PC-9 (cell line): ENCODE data around the gene ESPL1.

Experiments used
- EZH2 ChIP-seq: fragments of 200-600 bp; sonication (generic); IDR thresholded peaks from 2 replicates; pipeline ENCODE4 v1.8.0; 2017; ENCODE audit warnings: antibody characterized with exemption, low read depth
- TF ChIP-seq, protein P1 (sequence below): fragments of 200-600 bp; sonication (generic); conservative IDR thresholded peaks from 2 replicates; pipeline ENCODE4 v1.6.1; 2017; ENCODE audit warnings: mixed run types, antibody characterized with exemption, mild to moderate bottlenecking, moderate library complexity

DNA sequence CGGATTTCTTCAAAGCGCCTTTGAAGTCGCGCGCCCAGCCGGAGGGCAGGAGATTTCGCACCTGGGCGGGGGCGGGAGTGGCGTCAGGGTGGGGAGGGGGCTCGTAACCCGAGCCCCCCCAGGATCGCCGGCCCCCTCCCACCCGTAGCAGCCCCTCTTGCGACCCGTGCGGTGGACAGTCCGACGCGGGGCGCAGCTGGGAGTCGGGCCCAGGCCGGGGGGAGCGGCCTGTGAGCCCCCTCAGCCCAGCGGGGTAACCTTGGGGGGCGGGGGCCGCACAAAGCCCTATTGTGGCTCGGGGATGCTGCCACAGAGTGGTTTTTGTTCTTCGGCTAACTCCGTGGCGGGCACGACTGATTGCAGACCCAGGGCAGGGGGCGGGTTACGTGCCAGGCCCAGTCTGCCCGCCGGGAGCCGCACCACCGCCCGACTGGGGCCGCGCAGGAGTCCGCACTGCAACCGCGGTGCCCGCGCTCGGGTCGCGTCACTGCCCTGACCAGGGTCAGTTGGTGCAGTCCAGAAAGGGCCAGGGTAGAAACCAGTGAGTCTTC lies 57.5 kb downstream of the ESPL1 start:
- TF ChIP-seq, protein P1, sequence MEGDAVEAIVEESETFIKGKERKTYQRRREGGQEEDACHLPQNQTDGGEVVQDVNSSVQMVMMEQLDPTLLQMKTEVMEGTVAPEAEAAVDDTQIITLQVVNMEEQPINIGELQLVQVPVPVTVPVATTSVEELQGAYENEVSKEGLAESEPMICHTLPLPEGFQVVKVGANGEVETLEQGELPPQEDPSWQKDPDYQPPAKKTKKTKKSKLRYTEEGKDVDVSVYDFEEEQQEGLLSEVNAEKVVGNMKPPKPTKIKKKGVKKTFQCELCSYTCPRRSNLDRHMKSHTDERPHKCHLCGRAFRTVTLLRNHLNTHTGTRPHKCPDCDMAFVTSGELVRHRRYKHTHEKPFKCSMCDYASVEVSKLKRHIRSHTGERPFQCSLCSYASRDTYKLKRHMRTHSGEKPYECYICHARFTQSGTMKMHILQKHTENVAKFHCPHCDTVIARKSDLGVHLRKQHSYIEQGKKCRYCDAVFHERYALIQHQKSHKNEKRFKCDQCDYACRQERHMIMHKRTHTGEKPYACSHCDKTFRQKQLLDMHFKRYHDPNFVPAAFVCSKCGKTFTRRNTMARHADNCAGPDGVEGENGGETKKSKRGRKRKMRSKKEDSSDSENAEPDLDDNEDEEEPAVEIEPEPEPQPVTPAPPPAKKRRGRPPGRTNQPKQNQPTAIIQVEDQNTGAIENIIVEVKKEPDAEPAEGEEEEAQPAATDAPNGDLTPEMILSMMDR = no peak
- no peak for TF ChIP-seq EZH2
